GM19025 (cell line): ENCODE measurements around the gene CCDC57.
"Not testable (repeated sequence)": the region's sequence is repeated elsewhere in the genome, so short reads cannot be mapped to it uniquely, and the experiment has no call there.

ENCODE experiments used
- ATAC-seq: cut with Tn5 transposase; IDR thresholded peaks from one replicate; pipeline ENCODE4 v1.9.1; 2021; ENCODE audit warnings: mild to moderate bottlenecking, low read depth, moderate library complexity; ENCODE audit not compliant: unreplicated experiment

Gene CCDC57

DNA sequence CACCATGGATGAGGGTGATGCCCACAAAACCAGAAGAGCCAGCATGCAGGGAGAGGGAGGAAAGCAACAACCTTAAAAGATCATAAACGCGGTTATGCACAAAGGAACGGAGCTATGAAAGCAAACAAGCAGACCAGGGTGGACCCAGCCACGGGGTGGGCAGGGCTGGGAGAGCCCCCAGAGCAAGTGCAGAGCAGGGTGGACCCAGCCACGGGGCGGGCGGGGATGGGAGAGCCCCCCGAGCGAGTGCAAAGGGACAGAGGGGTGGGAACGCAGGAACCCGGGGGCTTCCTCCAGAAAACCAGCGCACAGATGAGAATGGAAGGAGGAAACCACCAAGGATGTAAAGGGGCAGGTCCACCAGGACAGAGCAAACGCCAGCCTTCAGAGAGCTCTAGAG, 33.2 kb downstream of the CCDC57 start:
- ATAC-seq = no peak

DNA sequence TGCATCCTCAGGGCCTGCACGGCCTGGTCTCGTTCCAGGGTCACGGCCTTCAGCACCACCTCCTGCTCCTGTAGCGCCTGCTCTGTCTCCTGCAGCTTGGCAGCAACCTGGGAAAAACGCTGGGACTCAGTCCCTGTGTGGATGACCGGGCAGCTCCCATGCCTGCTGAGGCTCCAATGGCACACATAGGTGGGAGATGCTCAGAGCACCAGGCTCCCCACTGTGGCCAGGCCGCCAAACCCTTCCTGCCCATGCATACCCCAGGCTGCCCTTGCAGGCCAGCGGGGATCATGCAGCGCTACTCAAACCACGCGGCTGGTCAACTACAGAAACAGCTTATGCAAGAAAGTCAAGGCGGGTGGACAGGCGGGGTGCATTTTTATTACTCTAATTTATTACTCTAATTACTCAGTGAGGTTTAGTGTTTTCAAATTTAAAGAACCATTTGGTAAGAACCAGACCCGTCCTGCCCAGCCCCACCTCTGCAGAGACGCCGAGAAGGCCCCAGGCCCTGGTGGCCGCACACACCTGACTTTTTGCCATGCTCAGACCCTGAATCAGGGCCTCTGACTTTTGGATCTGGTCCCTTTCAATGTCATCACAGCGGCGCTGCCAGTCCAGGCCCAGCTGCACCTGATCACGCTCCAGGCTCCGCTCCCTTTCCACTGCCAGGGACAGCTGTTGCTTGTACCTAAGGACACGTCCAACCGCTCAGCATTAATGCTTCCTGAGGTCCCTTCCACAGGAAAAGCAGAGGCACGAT, 34.0 kb downstream of the CCDC57 start:
- ATAC-seq = no peak

DNA sequence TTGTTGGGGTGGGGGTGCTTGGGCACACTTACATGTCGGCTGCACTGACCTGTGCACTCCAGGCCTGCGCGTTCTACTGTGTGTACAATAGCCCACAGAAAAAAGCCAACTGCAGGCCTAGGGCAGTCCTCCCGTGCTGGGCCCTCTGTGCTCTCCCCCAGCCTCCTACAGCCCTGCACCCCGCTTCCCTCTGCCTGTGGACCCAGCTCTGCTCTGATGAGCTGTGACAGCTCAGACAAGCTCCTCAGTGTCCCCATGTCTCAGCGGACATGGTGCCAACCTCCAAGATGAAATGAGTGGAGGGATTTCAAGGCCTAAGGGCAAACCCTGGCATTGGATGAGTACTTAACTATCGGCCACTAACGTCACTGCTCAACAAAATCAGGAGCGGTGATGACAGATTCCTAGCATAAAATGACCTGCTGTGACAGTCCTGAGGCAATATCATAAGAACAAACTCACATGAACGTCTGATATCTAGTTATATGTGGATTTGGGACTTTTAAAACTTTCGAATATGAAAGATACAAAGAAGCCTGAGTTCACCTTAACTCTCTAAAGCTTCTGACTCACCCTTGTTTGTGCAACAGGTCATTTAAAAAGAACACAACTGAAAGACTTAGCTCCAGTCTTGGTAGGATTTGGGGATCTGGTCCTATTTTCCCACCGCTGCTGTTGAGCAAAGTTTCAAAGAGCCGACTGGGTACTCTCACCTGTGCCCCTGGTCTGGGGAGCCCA, 34.7 kb downstream of the CCDC57 start:
- ATAC-seq = no peak

DNA sequence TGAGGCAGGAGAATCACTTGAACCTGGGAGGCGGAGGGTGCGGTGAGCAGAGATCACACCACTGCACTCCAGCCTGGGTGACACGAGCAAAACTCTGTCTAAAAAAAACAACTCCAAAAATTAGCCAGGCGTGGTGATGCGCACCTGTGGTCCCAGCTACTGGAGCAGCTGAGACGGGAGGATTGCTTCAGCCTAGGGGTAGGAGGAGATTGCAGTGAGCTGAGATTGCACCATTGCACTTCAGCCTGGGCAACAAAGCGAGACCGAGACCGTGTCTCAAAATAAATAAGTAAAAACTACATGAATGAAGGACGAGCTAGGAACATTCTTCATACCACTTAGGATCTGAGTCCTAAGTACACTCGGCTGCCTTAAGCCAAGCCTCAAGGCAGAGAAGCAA, 35.4 kb downstream of the CCDC57 start:
- ATAC-seq = no peak

DNA sequence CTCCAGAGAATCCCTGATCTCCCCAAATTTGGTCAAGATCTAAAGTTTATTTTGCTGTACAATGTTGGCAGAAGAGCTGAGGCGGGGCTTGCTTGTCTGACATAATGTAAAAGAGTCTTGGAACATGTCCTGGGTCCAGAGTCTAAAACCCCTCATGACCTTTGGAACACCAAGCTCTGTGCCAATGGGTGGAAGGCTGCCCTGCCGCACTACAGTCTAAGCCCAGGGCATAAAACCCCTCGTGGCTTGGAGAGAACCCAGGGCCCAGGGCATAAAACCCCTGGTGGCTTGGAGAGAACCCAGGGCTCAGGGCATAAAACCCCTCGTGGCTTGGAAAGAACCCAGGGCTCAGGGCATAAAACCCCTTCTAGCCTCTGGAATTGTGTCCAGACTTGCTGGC, 36.7 kb downstream of the CCDC57 start:
- ATAC-seq = no peak

DNA sequence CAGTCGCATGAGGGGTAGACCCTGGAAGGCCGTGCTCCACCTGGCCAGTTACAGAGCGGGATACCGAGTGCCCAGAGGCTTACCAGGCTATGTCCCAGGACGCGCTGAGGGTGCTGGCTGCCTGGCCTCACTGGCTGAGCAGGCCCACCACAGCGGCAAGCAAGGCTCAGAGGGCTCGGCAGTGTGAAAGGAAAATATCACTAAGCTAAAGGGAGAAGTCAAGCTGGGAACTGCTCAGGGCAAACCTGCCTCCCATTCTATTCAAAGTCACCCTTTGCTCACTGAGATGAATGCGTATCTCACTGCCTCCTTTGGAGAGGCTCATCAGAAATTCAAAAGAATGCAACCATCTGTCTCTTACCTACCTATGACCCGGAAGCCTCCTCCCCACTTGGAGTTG, 37.4 kb downstream of the CCDC57 start:
- ATAC-seq = no peak

DNA sequence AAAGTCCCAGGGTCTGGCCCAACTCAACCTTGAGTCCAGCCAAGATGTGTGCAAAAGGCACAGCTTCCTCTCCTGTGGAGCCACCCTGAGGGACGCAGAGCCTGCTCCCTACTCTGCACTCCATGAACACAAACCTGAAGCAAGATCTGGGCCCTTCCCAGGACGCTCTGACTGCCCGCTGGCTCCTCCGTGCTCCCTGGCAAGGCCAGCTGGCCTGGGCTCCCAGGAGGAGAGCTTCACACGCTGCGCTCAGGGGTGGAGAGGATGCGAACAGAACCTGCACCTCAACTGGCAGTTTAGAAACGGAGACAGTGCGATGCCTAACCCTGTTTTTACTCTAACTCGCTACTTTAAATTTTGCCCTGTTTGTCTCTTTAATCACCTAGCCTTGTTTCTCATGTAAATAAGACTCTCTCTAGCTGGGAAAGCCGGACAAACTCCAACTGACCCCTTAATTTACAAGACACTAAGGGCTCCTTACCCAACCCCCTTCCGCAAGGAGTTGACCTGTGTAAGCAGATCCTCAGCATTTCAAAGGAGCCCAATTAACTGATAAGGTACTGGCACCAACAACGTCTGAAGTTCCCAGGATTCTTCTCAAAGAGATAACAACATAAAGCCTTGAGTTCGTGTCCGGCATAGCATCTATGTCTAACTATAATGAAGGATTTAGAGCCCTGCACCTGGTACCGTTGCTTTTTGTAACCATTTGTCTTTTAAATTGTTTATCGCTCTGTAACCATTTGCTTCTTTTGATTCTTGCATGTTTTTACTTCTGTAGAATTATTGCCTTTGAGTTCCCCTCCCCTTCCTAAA, 38.4 kb downstream of the CCDC57 start:
- ATAC-seq = not testable (repeated sequence)

DNA sequence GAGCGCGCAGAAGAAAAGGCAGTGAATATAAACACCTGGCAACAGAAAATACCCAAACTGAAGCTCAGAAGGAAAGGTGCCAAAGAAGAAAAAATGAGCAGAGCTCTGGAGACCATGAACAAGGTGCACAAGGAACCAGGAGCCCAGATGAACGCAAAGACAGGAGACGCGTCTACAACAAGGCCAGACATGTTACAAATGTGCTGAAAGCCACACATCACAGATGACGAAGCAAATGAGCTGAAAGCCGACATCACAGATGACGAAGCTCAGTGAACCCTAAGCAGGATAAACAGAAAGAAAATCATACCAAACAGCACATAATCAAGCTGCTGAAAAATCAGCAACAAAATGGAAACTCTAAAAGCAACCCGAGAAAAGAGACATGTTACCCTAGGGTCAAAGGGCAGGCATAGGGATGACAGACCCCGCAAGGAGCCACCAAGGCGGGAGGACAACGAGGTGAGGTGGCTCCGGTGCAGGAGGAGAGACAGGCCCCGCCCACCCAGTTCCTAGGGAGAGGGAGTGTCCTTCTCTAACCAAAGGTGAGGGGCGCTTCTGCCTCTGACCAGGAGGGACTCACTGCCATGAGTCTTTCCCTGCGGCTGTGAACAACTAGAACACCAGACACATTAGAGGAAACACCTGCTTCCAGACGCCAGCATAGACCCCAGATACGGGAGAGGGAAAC, 39.1 kb downstream of the CCDC57 start:
- ATAC-seq = no peak

DNA sequence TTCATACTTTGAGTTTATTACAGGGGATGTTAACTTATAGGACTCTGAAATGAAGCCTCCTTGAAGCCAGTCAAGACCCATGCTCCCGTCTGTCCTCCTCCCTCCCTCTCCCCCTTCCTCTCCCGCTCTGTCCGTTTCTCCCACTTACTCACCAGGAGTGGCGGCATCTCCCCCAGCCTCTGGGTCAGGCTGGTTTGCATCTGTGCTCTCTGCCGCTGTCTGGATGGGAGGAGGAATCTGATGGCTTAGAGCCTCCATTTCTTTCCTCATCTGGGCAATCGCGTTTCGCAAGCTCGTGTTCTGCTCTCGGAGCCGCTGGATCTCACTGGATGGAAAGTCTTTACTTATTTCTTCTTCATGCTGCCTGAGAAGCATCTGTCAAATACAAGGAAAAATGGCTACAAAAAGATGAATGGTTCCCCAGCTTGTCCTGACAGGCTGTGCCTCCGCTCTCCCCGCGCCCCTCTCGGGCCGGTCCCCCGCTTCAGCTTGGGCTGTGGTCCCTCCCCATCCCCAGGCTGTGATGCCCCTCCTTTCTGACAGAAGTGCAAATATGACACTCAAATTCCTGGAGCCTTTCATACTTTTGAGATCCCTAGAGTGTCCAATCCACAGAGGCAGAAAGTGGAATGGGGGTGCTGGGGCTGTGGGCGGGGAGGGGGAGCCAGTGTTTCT, 40.0 kb downstream of the CCDC57 start:
- ATAC-seq = no peak

DNA sequence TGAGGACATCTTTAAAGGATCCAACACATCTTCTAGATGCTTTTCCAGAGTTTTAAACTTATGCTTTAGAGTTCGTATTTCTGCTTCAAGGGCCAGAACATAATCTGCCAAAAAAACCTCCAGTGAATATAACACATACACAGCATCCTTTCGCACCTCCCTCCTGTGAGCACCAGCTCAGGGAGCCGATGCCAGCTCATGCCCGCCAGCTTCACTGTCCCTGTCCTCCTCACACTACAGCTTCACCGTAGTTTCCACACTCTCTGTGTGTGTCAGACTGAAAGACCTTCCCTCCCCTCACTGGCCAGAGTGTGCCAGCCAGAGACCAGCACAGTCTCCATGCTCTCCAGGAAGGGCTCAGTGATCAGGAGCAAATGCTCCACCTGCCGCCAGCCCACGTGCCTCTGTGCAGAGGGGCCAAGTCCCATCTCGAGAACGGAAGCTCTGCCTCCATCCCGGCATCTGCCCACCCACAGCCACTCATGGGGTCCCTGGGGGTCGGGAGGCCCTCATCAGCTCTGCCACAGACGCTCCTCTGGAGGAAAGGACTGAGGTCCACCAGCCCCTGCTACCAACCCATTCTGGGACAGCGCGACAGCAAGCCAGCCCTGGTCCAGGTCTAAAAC, 40.8 kb downstream of the CCDC57 start:
- no peak for ATAC-seq

DNA sequence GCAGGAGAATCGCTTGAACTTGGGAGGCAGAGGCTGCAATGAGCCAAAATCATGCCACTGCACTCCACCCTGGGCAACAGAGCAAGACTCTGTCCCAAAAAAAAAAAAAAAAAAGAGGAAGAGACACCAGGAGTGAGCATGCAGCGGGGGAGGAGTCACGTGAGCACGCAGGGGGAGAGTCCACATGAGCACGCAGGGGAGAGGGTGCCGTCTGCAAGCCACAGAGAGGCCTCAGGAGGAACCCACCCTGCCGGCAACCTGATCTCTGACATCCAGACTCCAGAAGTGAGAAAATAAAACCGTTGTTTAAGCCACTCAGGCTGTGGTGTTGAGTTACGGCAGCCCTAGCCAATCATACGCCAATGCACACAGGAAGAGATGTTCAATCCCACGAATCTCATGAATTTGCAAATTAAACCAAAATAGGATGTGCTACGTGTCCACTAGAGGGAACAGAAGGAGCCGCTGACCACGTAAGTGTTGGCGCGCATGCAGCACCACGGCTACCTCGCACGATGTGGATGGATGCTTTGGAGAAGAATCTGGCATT, 42.2 kb downstream of the CCDC57 start:
- ATAC-seq = no peak

DNA sequence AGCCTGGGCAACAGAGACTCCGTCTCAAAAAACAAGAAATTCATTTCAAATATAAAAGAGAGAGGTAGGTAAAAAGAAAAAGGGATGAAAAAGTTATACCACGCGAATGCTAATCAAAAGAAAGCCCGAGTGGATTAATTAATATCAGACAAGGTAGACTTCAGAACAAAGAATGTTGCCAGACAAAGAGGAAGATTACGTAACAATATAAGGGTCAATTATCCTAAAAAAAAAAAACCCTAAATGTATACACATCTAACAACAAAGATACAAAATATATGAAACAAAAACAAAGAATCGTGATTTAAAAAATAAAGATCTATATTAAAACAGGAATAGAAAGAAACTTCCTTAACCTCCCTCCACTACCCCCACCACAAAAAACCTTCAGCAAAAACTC, 44.1 kb downstream of the CCDC57 start:
- ATAC-seq = no peak

DNA sequence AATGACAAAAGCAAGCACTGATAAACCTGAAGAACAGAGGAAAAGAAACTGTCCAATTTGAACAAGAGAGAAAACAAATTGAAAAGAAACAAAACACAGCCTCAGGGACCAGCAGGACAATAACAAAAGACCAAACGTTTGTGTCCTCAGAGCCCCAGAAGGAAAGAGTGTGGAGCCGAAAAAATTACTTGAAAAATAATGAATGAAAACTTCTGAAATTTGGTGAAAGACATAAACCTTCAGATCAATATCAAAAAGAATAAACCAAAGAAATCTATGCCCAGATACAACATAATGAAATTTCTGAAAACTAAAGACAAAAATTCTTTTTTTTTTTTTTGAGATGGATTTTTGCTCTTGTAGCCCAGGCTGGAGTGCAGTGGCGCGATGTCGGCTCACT, 45.6 kb downstream of the CCDC57 start:
- no peak for ATAC-seq

DNA sequence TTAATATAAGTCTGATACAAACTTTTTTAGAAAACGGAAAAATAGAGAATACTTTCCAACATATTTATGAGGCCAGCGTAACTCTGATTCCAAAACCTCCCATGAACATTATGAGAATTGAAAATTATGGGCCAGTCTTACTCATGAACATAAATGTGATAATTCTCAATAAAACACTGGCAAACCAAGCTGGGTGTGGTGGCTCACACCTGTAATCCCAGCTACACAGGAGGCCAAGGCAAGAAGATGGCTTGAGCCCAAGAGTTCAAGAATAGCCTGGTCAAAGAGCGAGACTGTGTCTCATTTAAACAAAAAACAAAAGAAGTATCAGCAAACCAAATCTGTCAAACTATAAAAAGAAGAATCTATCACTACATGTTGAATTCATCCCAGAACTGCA, 47.8 kb downstream of the CCDC57 start:
- no peak for ATAC-seq

DNA sequence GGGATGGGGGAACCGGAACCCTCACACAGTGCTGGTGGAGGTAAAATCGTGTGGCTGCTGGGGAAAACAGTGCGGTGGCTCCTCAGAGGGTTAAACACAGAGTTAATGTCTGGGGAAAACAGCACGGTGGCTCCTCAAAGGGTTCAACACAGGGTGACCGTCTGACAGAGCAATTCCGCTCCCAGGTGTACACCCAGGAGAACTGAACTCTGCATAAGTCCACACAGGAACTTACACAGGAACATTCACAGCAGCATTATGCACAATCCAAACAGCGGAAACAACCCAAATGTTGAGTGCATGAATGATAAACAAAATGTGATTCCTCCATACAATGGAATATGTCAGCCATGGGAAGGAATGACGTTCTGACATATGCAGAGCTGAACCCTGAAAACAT, 51.4 kb downstream of the CCDC57 start:
- no peak for ATAC-seq

DNA sequence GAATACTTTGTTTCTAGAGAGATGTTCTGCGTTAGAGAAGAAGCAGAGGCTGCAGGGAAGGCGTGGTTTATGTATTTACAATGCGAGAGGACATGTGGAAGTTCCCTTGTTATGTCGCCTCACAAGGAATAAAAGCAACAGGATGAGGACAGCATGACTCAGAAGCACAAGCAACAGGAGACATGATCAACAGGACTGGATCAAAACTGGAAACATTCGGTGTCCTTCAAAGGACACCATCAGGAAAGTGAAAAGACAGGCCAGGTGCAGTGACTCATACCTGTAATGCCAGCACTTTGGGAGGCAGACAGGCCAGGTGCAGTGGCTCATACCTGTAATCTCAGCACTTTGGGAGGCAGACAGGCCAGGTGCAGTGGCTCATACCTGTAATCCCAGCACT, 52.6 kb downstream of the CCDC57 start:
- no peak for ATAC-seq

DNA sequence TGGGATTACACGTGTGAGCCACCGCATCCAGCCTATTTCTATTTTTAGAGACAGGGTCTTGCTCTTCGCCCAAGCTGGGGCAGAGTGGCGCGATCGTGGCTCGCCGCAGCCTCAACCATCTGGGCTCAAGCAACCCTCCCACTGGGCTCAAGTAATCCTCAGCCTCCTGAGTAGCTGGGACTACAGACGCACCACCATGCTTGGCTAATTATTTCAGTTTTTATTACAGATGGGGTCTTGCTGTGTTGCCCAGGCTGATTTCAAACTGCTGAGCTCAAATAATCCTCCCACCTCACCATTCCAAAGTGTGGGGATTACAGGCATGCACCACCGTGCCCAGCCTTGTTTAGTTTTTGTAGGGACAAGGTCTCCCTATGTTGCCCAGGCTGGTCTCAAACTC, 53.8 kb downstream of the CCDC57 start:
- no peak for ATAC-seq

DNA sequence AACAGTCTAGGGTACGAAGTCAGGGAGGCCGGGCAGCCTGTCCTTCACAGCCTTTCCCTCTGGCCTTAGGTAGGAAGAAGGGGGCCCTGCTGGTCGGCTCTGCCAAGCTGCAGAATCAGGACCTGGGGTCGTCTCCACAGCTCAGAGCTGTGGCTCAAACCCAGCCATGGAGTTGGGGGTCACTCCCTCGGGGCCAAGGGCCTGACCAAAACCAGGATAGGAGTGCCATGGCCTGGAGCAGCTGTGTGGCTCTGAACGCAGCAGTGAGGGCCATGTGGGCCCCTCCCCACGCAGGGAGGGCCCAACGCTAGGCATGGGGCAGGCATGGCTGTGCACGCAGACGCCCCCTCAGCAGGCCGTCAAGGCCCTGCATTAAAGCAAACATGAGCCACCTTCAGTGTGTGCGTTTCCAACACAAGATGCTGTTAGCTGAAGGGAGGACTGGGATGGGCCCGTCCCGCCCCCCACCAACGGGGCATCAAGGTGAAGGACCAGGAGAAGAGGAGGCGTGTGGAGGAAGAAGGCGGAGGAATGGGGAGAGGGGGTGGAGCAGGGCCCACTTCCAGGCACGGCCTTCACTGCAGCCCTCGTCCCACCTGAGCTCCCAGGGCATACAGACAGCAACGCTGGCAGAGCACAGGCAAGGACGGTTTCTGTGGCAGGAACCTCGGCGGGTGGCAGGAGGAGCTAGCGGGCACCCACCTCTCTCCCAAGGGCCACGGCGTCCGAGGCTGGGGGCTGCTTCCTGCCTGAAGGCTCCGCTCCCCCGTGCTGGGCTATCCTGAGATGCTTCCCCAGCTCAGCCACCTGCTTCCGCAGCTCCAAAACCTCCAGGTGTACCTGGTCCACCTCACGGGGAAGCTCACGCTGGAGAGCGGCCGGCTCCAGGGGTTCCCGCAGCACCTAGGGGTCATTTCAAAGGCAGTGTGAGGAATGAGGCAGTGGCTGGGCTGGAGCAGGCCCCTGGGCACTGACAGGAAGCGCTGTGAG, 55.3 kb downstream of the CCDC57 start:
- no peak for ATAC-seq
